SK-N-SH (cell line): ENCODE results near the gene MVP.

ENCODE experiments used
- POLR2AphosphoS5 ChIP-seq: IDR thresholded peaks from 2 replicates; pipeline ENCODE4 v1.6.1; 2012; ENCODE audit warnings: low read depth, low read length
- TF ChIP-seq, protein P1 (sequence below): IDR thresholded peaks from 2 replicates; pipeline ENCODE4 v1.6.1; 2012; ENCODE audit warnings: mild to moderate bottlenecking, low read depth, low read length, moderate library complexity

DNA sequence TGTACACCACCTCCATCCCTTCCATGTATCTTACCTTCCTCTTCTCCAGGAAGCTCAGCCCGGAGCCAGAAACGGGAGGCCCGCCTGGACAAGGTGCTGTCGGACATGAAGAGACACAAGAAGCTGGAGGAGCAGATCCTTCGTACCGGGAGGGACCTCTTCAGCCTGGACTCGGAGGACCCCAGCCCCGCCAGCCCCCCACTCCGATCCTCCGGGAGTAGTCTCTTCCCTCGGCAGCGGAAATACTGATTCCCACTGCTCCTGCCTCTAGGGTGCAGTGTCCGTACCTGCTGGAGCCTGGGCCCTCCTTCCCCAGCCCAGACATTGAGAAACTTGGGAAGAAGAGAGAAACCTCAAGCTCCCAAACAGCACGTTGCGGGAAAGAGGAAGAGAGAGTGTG is 756 bp upstream of the MVP start:
- no peak for TF ChIP-seq POLR2AphosphoS5
- TF ChIP-seq, protein P1, sequence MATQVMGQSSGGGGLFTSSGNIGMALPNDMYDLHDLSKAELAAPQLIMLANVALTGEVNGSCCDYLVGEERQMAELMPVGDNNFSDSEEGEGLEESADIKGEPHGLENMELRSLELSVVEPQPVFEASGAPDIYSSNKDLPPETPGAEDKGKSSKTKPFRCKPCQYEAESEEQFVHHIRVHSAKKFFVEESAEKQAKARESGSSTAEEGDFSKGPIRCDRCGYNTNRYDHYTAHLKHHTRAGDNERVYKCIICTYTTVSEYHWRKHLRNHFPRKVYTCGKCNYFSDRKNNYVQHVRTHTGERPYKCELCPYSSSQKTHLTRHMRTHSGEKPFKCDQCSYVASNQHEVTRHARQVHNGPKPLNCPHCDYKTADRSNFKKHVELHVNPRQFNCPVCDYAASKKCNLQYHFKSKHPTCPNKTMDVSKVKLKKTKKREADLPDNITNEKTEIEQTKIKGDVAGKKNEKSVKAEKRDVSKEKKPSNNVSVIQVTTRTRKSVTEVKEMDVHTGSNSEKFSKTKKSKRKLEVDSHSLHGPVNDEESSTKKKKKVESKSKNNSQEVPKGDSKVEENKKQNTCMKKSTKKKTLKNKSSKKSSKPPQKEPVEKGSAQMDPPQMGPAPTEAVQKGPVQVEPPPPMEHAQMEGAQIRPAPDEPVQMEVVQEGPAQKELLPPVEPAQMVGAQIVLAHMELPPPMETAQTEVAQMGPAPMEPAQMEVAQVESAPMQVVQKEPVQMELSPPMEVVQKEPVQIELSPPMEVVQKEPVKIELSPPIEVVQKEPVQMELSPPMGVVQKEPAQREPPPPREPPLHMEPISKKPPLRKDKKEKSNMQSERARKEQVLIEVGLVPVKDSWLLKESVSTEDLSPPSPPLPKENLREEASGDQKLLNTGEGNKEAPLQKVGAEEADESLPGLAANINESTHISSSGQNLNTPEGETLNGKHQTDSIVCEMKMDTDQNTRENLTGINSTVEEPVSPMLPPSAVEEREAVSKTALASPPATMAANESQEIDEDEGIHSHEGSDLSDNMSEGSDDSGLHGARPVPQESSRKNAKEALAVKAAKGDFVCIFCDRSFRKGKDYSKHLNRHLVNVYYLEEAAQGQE, result no peak
